ENCODE measurements around the gene KRTAP10-12. TPM values are rescaled to one million over a fixed set of nuclear protein-coding genes. Genes with fewer than 3 reads are reported as not detected.

Gene KRTAP10-12
- polyA plus RNA-seq, 1 of the 3 experiments (the other 2 are of a cell fraction) = not detected

DNA sequence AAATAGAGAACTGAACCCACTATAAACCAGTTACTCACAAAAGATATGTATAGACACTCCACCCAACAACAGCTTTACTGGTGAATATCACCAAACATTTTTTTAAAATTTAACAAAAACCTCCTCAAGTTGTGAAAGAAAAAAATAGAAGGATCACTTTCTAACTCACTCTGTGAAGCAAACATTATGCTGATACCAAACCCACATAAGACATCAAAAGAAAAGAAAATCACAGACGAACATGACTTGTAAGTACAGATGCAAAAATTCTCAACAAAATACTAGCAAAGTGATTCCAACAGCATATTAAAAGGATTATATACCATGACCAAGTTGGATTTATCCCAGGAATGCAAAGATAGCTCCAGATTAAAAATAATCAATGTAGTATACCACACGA, 5.3 kb upstream of the KRTAP10-12 start:
- Histone ChIP-seq H4K20me1 (ENCODE audit: insufficient read depth) (no peaks in the 10 kb centered on the region), H3K27ac (ENCODE audit: low read depth in 2 of 2, low read length in 1 of 2) (no peak overlapping the region), H3K27me3 (ENCODE audit: insufficient read depth) (peaks cover 37% of the 10 kb centered on the region), H3K9ac (no peak overlapping the region), H3K4me1 (ENCODE audit: control insufficient read depth in 1 of 2, insufficient read depth in 2 of 2, low read depth in 1 of 2, low read length in 1 of 2) (no peaks in the 10 kb centered on the region), H3K79me2 (ENCODE audit: insufficient read depth) (no peaks in the 10 kb centered on the region), H2AFZ (ENCODE audit: low read depth) (no peak overlapping the region), H3K4me3 (ENCODE audit: low read depth in 2 of 2, low read length in 1 of 2) (no peak overlapping the region), H3K9me3 (0 out of 2 replicates have a peak, but pooled peaks cover 18% of the 10 kb centered on the region), H3K36me3 (replicated peaks in 1 of 2; ENCODE audit: control insufficient read depth in 1 of 2, insufficient read depth in 2 of 2, low read length in 1 of 2) (no peaks in the 10 kb centered on the region), H3K9me2 (no peaks in the 10 kb centered on the region), H3K4me2 (no peak overlapping the region), H3F3A (replicated peaks; ENCODE audit: insufficient read depth) (no peaks in the 10 kb centered on the region)
- WGBS (ENCODE audit: low lambda C conversion rate) = 1% methylated on average over 2 of the region's 2 CpGs
- ChIA-PET POLR2A (no interaction called here), CTCF (interaction anchor here (0.7 kb wide), 1 partner anchor 10 kb away, joined by 3 read pairs; the partner anchor contains the start of gene KRTAP12-1)
- no peak for DNase-seq
- TF ChIP-seq RAD21 (IDR thresholded peaks at IDR 0.05; ENCODE audit: low read length) (no peak), GATA2 (CRISPR knock-in tag; IDR thresholded peaks at IDR 0.05) (no peak), MEF2A (IDR thresholded peaks at IDR 0.05; ENCODE audit: borderline replicate concordance, low read depth) (no peak), EZH2phosphoT487 (IDR thresholded peaks at IDR 0.05; ENCODE audit: borderline replicate concordance, low read depth) (no peak)

DNA sequence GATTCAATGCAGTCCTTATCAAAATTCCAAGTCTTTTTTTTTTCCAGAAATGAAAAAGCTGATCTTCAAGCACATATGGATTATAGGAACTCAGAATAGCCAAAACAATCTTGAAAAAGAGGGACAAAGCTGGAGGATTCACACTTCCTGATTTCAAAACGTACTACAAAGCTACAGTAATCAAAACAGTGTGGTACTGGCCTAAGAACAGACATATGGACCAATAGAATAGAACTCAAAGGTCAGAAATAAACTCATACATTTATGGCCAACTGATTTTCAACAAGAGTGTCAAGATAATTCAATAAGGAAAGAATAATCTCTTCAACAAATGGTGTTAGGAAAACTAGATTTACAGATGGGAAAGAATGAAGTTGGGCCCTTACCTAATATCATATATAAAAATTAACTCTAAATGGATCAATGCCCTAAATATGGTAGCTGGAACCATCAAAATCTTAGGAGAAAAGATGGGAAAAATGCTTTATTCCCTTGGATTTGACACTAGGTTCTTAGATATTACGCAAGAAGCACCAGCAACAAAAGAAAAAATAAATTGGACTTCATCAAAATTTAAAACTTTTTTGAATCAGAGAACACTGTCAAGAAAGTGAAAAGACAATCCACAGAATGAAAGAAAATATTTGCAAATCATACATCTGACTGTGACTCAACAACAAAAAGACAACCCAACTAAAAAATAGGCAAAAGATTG, 4.0 kb upstream of the KRTAP10-12 start:
- Histone ChIP-seq H3K4me2 (no peak overlapping the region), H3F3A (replicated peaks; ENCODE audit: insufficient read depth) (no peaks in the 10 kb centered on the region), H3K9me3 (0 out of 2 replicates have a peak, but pooled peaks cover 18% of the 10 kb centered on the region), H3K9ac (no peak overlapping the region), H4K20me1 (ENCODE audit: insufficient read depth) (no peaks in the 10 kb centered on the region), H3K27me3 (ENCODE audit: insufficient read depth) (peaks cover 34% of the 10 kb centered on the region), H3K4me1 (ENCODE audit: control insufficient read depth in 1 of 2, insufficient read depth in 2 of 2, low read depth in 1 of 2, low read length in 1 of 2) (no peaks in the 10 kb centered on the region; a peak in 1 of 4 replicates), H3K27ac (ENCODE audit: low read depth in 2 of 2, low read length in 1 of 2) (no peak overlapping the region), H3K79me2 (ENCODE audit: insufficient read depth) (no peaks in the 10 kb centered on the region), H3K9me2 (no peaks in the 10 kb centered on the region), H2AFZ (ENCODE audit: low read depth) (no peak overlapping the region), H3K36me3 (replicated peaks in 1 of 2; ENCODE audit: control insufficient read depth in 1 of 2, insufficient read depth in 2 of 2, low read length in 1 of 2) (no peaks in the 10 kb centered on the region), H3K4me3 (ENCODE audit: low read depth in 2 of 2, low read length in 1 of 2) (no peak overlapping the region)
- POLR2A ChIA-PET = no interaction called here
- CTCF ChIA-PET = interaction anchor here (1.5 kb wide), 1 partner anchor 100 kb away, joined by 4 read pairs; no protein-coding TSS in a partner anchor
- TF ChIP-seq NRF1 (IDR thresholded peaks at IDR 0.05; ENCODE audit: low read depth, low read length) = no peak
- TF ChIP-seq, protein P1, sequence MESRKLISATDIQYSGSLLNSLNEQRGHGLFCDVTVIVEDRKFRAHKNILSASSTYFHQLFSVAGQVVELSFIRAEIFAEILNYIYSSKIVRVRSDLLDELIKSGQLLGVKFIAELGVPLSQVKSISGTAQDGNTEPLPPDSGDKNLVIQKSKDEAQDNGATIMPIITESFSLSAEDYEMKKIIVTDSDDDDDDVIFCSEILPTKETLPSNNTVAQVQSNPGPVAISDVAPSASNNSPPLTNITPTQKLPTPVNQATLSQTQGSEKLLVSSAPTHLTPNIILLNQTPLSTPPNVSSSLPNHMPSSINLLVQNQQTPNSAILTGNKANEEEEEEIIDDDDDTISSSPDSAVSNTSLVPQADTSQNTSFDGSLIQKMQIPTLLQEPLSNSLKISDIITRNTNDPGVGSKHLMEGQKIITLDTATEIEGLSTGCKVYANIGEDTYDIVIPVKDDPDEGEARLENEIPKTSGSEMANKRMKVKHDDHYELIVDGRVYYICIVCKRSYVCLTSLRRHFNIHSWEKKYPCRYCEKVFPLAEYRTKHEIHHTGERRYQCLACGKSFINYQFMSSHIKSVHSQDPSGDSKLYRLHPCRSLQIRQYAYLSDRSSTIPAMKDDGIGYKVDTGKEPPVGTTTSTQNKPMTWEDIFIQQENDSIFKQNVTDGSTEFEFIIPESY (IDR thresholded peaks at IDR 0.05; ENCODE audit: borderline replicate concordance, low read depth) = no peak
- no peak for TF ChIP-seq GABPA (IDR thresholded peaks at IDR 0.05; ENCODE audit: low read depth)
- no peak for TF ChIP-seq GATA2 (CRISPR knock-in tag; IDR thresholded peaks at IDR 0.05)
- TF ChIP-seq RXRA (IDR thresholded peaks at IDR 0.05; ENCODE audit: borderline replicate concordance, low read depth) = no peak
- TF ChIP-seq FOXM1 (IDR thresholded peaks at IDR 0.05; ENCODE audit: low read depth) = no peak
- no peak for TF ChIP-seq FOSL2 (IDR thresholded peaks at IDR 0.05; ENCODE audit: borderline replicate concordance, low read depth)
- TF ChIP-seq, protein P2, sequence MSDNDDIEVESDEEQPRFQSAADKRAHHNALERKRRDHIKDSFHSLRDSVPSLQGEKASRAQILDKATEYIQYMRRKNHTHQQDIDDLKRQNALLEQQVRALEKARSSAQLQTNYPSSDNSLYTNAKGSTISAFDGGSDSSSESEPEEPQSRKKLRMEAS (IDR thresholded peaks at IDR 0.05; ENCODE audit: low read depth) = no peak
- WGBS (ENCODE audit: low lambda C conversion rate) = 35% methylated on average over 2 of the region's 2 CpGs
- DNase-seq = no peak

Measured in SK-N-SH (cell line).